ENCODE measurements around the gene USP2.
"Not testable (repeated sequence)": the region's sequence is repeated elsewhere in the genome, so short reads cannot be mapped to it uniquely, and the experiment has no call there.

The USP2 gene

DNA sequence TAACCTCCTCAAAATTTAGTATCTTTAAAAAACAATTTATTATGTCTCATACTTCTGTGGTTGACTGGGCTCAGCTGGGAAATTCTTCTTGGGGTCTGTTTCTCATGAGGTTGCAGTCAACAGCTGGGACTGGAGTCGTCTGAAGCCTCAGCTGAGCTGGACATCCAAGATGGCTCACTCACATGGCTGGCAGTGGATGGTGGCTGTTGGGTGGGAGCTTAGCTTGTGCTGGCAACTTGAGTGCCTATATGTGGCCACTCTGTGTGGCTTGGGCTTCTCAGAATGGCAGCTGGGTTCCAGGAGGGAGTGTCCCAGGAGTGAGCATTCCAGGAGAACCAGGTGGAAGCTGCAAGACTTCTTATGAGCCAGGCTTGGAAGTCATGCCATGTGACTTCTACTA is 28.2 kb upstream of the USP2 start:
- Histone ChIP-seq H3K27me3 (ENCODE audit: insufficient read depth, low read length) (no peaks in the 10 kb centered on the region), H3K27ac (ENCODE audit: low read length) (no peak overlapping the region), H3K9ac (ENCODE audit: low read depth, low read length) (no peak overlapping the region), H3K9me3 (ENCODE audit: insufficient read depth, low read depth, low read length) (no peaks in the 10 kb centered on the region), H3K36me3 (ENCODE audit: insufficient read depth, low read depth, low read length) (no peaks in the 10 kb centered on the region), H3K4me1 (ENCODE audit: insufficient read depth, low read length) (no peaks in the 10 kb centered on the region), H3K4me3 (ENCODE audit: low read length) (no peak overlapping the region)

DNA sequence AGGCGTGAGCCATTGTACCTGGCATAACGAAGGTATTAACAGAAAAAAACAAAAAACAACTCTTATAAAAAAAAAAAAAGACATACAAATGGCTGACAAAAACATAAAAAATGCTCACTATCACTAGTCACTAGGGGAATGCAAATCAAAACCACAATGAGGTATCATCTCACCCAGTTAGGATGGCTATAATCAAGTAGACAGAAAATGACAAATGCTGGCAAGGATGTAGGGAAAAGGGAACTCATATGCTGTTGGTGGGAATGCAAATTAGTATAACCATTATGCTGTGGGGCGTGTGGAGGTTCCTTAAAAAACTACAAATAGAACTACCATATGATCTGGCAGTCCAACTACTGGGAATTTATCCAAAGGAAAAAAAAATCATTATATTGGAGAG is 24.5 kb upstream of the USP2 start:
- H3K36me3 ChIP-seq (ENCODE audit: insufficient read depth, low read depth, low read length): no peaks in the 10 kb centered on the region
- no peak overlapping the region for H3K4me3 ChIP-seq (ENCODE audit: low read length)
- H3K9ac ChIP-seq (ENCODE audit: low read depth, low read length): no peak overlapping the region
- no peaks in the 10 kb centered on the region for H3K27me3 ChIP-seq (ENCODE audit: insufficient read depth, low read length)
- H3K4me1 ChIP-seq (ENCODE audit: insufficient read depth, low read length): no peaks in the 10 kb centered on the region
- no peaks in the 10 kb centered on the region for H3K9me3 ChIP-seq (ENCODE audit: insufficient read depth, low read depth, low read length)
- H3K27ac ChIP-seq (ENCODE audit: low read length): no peak overlapping the region

DNA sequence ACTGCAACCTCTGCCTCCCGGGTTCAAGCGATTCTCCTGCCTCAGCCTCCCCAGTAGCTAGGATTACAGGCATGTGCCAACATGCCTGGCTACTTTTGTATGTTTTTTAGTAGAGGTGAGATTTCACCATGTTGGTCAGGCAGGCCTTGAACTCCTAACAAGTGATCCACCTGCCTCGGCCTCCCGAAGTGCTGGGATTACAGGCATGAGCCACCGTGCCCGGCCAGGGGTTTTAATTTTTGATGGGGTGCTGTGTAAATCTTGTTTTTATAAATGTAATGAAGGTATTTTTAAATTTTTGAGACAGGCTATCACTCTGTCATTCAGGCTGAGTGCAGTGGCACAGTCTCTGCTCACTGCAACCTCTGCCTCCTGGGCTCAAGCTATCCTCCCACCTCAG is 24.0 kb upstream of the USP2 start:
- H3K27me3 ChIP-seq (ENCODE audit: insufficient read depth, low read length); H3K9me3 ChIP-seq (ENCODE audit: insufficient read depth, low read depth, low read length); H3K9ac ChIP-seq (ENCODE audit: low read depth, low read length); H3K27ac ChIP-seq (ENCODE audit: low read length); H3K4me3 ChIP-seq (ENCODE audit: low read length); H3K36me3 ChIP-seq (ENCODE audit: insufficient read depth, low read depth, low read length); H3K4me1 ChIP-seq (ENCODE audit: insufficient read depth, low read length): not testable (repeated sequence)

DNA sequence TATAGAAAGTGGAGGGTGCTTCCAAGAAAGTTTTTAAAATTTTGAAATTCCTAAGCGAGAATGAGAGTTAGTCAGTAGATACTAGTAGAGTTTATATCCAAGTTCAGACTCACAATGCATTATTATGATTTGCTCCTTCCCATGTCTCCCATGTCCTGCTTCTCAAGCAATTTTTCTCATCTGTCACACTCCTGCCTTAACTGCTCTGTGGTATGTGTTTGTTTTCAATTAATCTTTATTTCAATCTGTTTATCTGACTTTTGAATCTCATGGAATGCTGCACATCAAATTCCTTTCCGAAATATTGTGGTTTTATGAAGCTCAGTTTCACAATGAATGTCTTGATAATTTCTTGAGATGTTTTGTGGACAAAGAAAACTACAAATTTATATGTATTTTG is 23.4 kb upstream of the USP2 start:
- H3K27me3 ChIP-seq (ENCODE audit: insufficient read depth, low read length): no peaks in the 10 kb centered on the region
- no peak overlapping the region for H3K4me3 ChIP-seq (ENCODE audit: low read length)
- H3K9ac ChIP-seq (ENCODE audit: low read depth, low read length): no peak overlapping the region
- no peak overlapping the region for H3K27ac ChIP-seq (ENCODE audit: low read length)
- H3K36me3 ChIP-seq (ENCODE audit: insufficient read depth, low read depth, low read length): no peaks in the 10 kb centered on the region
- no peaks in the 10 kb centered on the region for H3K9me3 ChIP-seq (ENCODE audit: insufficient read depth, low read depth, low read length)
- H3K4me1 ChIP-seq (ENCODE audit: insufficient read depth, low read length): no peaks in the 10 kb centered on the region

DNA sequence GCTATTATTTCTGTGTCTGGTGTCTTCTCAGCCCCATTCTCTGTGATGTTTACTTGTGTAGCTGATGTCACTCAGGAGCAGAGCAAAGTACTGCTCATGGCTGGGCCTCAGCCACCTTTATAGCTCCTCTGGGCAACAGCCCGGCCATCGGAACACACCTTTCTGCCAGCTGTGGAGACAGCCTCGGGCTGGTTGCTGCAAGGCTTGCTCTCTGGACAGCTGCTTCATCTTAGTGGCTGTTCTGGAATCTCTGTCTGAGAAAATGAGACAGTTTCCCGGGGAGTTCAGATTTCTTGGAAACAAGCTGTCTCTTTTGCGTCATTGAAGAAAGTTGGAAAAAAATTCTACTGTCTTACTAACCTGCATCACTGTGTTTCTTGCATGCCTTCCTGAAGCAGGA is 21.5 kb upstream of the USP2 start:
- H3K36me3 ChIP-seq (ENCODE audit: insufficient read depth, low read depth, low read length): no peaks in the 10 kb centered on the region
- H3K27ac ChIP-seq (ENCODE audit: low read length): no peak overlapping the region
- H3K4me1 ChIP-seq (ENCODE audit: insufficient read depth, low read length): no peaks in the 10 kb centered on the region

DNA sequence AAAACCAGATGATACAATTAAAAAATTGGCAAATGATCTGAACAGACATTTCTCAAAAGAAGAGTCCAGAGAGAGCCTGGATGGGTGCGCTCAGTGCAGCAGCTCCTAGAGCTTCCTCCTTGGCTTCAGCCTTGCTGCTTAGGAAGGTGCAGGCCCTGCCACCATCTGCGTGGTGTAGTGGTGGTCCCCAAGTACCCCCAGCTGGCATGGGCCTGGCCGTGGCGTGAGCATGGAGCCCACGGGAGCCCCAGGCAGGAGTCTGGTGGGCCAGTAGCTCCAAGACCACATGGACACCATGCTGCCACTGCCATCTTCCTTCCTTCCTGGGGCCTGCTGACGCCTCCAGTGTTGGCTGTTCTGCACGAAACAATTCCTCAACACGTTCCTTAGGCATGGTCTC is 21.0 kb upstream of the USP2 start:
- Histone ChIP-seq H3K4me3 (ENCODE audit: low read length) (no peak overlapping the region), H3K9ac (ENCODE audit: low read depth, low read length) (no peak overlapping the region), H3K36me3 (ENCODE audit: insufficient read depth, low read depth, low read length) (no peaks in the 10 kb centered on the region)

More for the DNA sequence above, 21.5 kb upstream of the USP2 start:
- no peaks in the 10 kb centered on the region for H3K27me3 ChIP-seq (ENCODE audit: insufficient read depth, low read length)
- H3K4me3 ChIP-seq (ENCODE audit: low read length): no peak overlapping the region
- H3K9me3 ChIP-seq (ENCODE audit: insufficient read depth, low read depth, low read length): no peaks in the 10 kb centered on the region
- H3K9ac ChIP-seq (ENCODE audit: low read depth, low read length): no peak overlapping the region

DNA sequence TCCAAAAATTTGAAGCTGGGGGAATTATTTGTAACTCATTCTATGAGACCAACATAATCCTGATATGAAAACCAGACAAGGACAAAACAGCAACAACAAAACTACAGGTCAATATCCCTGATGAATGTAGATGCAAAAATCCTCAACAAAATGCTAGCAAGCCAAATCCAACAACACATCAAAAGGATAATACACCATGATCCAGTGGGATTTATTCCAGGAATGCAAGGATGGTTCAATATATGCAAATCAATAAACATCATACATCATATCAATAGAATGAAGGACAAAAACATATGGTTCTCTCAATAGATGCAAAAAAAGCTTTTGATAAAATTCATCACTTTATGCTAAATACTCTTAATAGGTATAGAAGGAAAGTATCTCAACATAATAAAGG is 19.4 kb upstream of the USP2 start:
- no peak overlapping the region for H3K9ac ChIP-seq (ENCODE audit: low read depth, low read length)
- H3K4me3 ChIP-seq (ENCODE audit: low read length): no peak overlapping the region
- H3K27ac ChIP-seq (ENCODE audit: low read length): no peak overlapping the region
- no peaks in the 10 kb centered on the region for H3K9me3 ChIP-seq (ENCODE audit: insufficient read depth, low read depth, low read length)
- no peaks in the 10 kb centered on the region for H3K36me3 ChIP-seq (ENCODE audit: insufficient read depth, low read depth, low read length)
- H3K4me1 ChIP-seq (ENCODE audit: insufficient read depth, low read length): no peaks in the 10 kb centered on the region
- H3K27me3 ChIP-seq (ENCODE audit: insufficient read depth, low read length): no peaks in the 10 kb centered on the region

More for the DNA sequence above, 21.0 kb upstream of the USP2 start:
- H3K9me3 ChIP-seq (ENCODE audit: insufficient read depth, low read depth, low read length): no peaks in the 10 kb centered on the region
- no peak overlapping the region for H3K27ac ChIP-seq (ENCODE audit: low read length)
- H3K27me3 ChIP-seq (ENCODE audit: insufficient read depth, low read length): no peaks in the 10 kb centered on the region
- H3K4me1 ChIP-seq (ENCODE audit: insufficient read depth, low read length): no peaks in the 10 kb centered on the region

DNA sequence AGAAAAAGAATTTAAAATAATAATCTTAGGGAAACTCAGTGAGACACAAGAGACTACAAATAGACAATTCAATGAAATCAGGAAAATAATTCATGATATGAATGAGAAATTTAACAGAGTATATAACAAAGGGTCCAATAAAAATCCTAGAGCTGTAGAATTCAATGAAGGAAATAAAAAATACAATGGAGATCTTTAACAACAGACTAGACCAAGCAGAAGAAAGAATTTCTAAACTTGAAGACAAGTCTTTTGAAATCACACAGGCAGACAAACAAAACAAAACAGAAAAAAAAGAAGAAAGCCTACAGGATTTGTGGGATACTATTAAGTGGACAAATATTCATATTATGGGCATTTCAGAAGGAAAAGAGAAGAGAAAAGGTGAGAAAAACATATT is 16.2 kb upstream of the USP2 start:
- Histone ChIP-seq H3K27me3 (ENCODE audit: insufficient read depth, low read length) (no peaks in the 10 kb centered on the region), H3K36me3 (ENCODE audit: insufficient read depth, low read depth, low read length) (no peaks in the 10 kb centered on the region), H3K9ac (ENCODE audit: low read depth, low read length) (no peak overlapping the region), H3K4me1 (ENCODE audit: insufficient read depth, low read length) (no peaks in the 10 kb centered on the region), H3K27ac (ENCODE audit: low read length) (no peak overlapping the region), H3K4me3 (ENCODE audit: low read length) (no peak overlapping the region), H3K9me3 (ENCODE audit: insufficient read depth, low read depth, low read length) (no peaks in the 10 kb centered on the region)

DNA sequence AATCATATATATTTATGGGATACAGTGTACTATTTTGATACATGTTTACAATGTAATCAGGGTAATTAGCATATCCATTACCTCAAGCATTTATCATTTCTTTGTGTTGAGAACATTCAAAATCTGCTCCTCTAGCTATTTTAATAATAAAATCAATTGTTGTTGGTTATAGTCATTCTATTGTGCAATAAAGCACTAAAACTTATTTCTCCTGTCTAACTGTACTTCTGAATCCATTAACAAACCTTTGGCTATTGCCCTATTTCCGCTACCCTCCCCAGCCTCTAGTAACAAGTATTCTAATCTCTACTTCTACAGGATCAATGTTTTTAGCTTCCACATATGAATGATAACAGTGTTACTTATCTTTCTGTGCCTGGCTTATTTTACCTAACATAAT is 15.3 kb upstream of the USP2 start:
- Histone ChIP-seq H3K9me3 (ENCODE audit: insufficient read depth, low read depth, low read length) (no peaks in the 10 kb centered on the region), H3K4me1 (ENCODE audit: insufficient read depth, low read length) (no peaks in the 10 kb centered on the region), H3K4me3 (ENCODE audit: low read length) (no peak overlapping the region), H3K36me3 (ENCODE audit: insufficient read depth, low read depth, low read length) (no peaks in the 10 kb centered on the region), H3K27me3 (ENCODE audit: insufficient read depth, low read length) (no peaks in the 10 kb centered on the region), H3K27ac (ENCODE audit: low read length) (no peak overlapping the region), H3K9ac (ENCODE audit: low read depth, low read length) (no peak overlapping the region)

DNA sequence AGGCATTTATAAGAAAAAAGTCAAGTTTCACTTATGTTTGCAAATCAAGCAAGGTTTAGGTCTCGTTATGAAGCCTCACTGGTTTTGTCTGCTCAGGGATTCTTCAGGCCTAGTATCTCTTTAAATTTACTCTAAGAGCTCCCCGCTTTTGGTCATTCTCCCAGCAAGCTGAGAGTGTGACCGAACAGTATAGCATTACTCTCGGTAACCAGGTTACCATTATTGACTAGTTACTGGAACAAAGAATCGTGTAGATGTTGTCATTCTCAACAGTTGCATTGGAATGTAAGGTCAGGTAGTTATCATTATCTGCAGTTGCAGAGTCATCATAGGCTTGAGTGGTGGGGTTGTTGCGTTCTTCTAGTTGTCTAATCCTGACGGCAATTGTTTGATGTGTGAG is 9.8 kb upstream of the USP2 start:
- Histone ChIP-seq H3K9me3 (ENCODE audit: insufficient read depth, low read depth, low read length) (no peaks in the 10 kb centered on the region), H3K27me3 (ENCODE audit: insufficient read depth, low read length) (no peaks in the 10 kb centered on the region), H3K36me3 (ENCODE audit: insufficient read depth, low read depth, low read length) (no peaks in the 10 kb centered on the region), H3K4me3 (ENCODE audit: low read length) (no peak overlapping the region), H3K9ac (ENCODE audit: low read depth, low read length) (no peak overlapping the region), H3K4me1 (ENCODE audit: insufficient read depth, low read length) (no peaks in the 10 kb centered on the region), H3K27ac (ENCODE audit: low read length) (no peak overlapping the region)

DNA sequence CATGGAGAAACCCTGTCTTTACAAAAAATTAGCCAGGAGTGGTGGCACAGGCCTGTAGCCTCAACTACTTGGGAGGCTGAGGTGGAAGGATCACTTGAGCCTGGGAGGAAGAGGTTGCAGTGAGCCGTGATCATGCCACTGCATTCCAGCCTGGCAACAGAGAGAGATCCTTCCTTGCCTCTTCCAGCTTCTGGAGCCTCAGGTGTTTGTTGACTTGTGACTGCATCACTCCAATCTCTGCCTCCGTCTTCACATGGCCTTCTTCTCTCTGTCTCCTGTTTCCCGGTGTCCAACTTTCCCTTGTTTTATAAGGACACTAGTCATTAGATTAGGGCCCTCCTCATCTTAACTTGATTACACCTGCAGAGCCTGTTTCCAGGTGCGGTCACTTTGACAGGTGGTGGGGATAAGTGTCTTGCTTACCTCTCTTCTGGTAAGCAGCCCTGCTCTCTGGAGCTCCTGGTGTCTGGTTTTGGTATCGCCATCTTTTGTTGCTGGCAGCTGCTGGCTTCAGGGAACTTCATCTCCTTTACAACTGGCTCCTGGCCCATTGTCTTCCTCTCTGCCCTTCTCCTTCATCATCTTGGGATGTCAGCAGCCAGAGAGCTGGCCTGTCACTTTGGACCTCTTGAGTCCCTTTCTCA is 8.2 kb upstream of the USP2 start:
- Histone ChIP-seq H3K27ac (ENCODE audit: low read length) (no peak overlapping the region), H3K36me3 (ENCODE audit: insufficient read depth, low read depth, low read length) (no peaks in the 10 kb centered on the region), H3K4me1 (ENCODE audit: insufficient read depth, low read length) (no peaks in the 10 kb centered on the region), H3K4me3 (ENCODE audit: low read length) (no peak overlapping the region), H3K9ac (ENCODE audit: low read depth, low read length) (no peak overlapping the region), H3K27me3 (ENCODE audit: insufficient read depth, low read length) (0 out of 2 replicates have a peak, but pooled peaks cover 1% of the 10 kb centered on the region), H3K9me3 (ENCODE audit: insufficient read depth, low read depth, low read length) (no peaks in the 10 kb centered on the region)

DNA sequence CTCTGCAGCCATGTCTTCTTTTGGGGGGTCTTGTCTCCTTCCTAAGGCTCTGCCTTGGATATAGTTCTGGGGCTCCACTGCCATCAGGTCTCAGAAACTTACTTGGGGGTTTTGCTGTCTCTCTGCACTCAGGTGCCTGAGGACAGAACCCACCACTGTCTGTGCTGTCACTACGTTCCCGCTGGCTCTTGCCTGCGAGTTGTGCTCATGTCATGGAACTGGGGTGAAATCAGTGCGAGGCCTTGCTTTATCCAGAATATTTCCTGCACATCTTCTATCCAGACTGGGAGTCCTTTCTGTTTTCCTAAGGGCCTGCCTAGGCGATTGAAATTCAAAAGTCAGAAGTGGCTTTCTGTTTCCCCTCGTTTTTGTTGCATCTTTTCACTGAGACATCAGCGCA is 6.6 kb upstream of the USP2 start:
- Histone ChIP-seq H3K9ac (ENCODE audit: low read depth, low read length) (no peak overlapping the region), H3K9me3 (ENCODE audit: insufficient read depth, low read depth, low read length) (no peaks in the 10 kb centered on the region), H3K4me3 (ENCODE audit: low read length) (no peak overlapping the region), H3K36me3 (ENCODE audit: insufficient read depth, low read depth, low read length) (no peaks in the 10 kb centered on the region), H3K27ac (ENCODE audit: low read length) (no peak overlapping the region), H3K4me1 (ENCODE audit: insufficient read depth, low read length) (no peaks in the 10 kb centered on the region), H3K27me3 (ENCODE audit: insufficient read depth, low read length) (peaks cover 18% of the 10 kb centered on the region; the same call in 1 of the 2 replicates)

Measured in iPS-20b (cell line).